ENCODE measurements around the gene PCDH15. TPM values are rescaled to one million over a fixed set of nuclear protein-coding genes. Genes with fewer than 3 reads are reported as not detected.

PCDH15 gene
- total RNA-seq, 1 experiment from 2014 or later = 0.61 TPM

DNA sequence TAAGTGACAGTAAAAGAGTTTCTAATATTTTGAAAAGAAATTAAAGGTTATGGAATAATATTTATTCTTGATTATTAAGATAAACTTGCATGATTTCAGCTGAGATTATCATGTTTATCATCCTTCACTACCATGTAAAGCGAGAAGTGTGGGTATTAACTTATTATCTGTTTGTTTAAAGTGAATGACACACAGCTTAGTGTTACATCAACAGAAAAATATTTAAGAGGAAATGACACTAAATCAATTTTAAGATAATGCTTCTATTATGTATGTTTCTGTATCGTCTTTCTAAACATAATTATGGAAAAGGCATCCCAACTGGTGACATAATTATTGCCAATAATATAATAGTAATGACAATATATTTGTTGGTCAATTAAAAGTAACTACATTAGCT is 213.1 kb downstream of the PCDH15 start:
- H3K79me1 ChIP-seq (ENCODE audit: insufficient read depth, low read depth, low read length, poor library complexity, severe bottlenecking) = no peaks in the 10 kb centered on the region
- H3K27me3 ChIP-seq (ENCODE audit: insufficient read depth, low read length) = no peaks in the 10 kb centered on the region
- no peak overlapping the region for H3K27ac Mint-ChIP-seq
- no peak overlapping the region for H2BK15ac ChIP-seq (ENCODE audit: low read depth, low read length)
- no peaks in the 10 kb centered on the region for H3K9me3 ChIP-seq (ENCODE audit: control insufficient read depth, low read depth, low read length)
- no peak overlapping the region for H2AK5ac ChIP-seq (ENCODE audit: insufficient read length, low read length)
- H3K23me2 ChIP-seq (ENCODE audit: insufficient read length, low read depth, low read length, poor library complexity, severe bottlenecking) = no peaks in the 10 kb centered on the region
- H3K79me2 ChIP-seq (ENCODE audit: insufficient read depth, low read length) = no peaks in the 10 kb centered on the region
- no peak overlapping the region for H2BK12ac ChIP-seq (ENCODE audit: insufficient read length, low read depth, low read length)
- no peaks in the 10 kb centered on the region for H3K9me3 Mint-ChIP-seq
- no peak overlapping the region for H4K91ac ChIP-seq (ENCODE audit: insufficient read length, low read depth, low read length)
- H3K56ac ChIP-seq (ENCODE audit: insufficient read length, low read depth, low read length) = no peak overlapping the region
- H3T11ph ChIP-seq (ENCODE audit: low read length) = no peak overlapping the region
- H3K18ac ChIP-seq (ENCODE audit: insufficient read length, low read depth, low read length) = no peak overlapping the region
- H4K5ac ChIP-seq (ENCODE audit: insufficient read length, low read depth, low read length) = no peak overlapping the region
- no peak overlapping the region for H3K23ac ChIP-seq (ENCODE audit: insufficient read length, low read depth, low read length)
- no peak overlapping the region for H3K4me3 Mint-ChIP-seq
- no peaks in the 10 kb centered on the region for H3K36me3 Mint-ChIP-seq (ENCODE audit: insufficient read depth in 1 of 3, low read depth in 3 of 3)
- H3K27ac ChIP-seq (ENCODE audit: insufficient read length, low read depth, low read length) = no peak overlapping the region
- H3K4ac ChIP-seq (ENCODE audit: low read depth, low read length) = no peak overlapping the region
- no peak for DNase-seq
- no peak overlapping the region for H2BK120ac ChIP-seq (ENCODE audit: low read depth, low read length, poor library complexity, severe bottlenecking)
- no peak overlapping the region for H3K9ac ChIP-seq (ENCODE audit: extremely low read depth, insufficient read length, low read length)
- TF ChIP-seq, protein P1, sequence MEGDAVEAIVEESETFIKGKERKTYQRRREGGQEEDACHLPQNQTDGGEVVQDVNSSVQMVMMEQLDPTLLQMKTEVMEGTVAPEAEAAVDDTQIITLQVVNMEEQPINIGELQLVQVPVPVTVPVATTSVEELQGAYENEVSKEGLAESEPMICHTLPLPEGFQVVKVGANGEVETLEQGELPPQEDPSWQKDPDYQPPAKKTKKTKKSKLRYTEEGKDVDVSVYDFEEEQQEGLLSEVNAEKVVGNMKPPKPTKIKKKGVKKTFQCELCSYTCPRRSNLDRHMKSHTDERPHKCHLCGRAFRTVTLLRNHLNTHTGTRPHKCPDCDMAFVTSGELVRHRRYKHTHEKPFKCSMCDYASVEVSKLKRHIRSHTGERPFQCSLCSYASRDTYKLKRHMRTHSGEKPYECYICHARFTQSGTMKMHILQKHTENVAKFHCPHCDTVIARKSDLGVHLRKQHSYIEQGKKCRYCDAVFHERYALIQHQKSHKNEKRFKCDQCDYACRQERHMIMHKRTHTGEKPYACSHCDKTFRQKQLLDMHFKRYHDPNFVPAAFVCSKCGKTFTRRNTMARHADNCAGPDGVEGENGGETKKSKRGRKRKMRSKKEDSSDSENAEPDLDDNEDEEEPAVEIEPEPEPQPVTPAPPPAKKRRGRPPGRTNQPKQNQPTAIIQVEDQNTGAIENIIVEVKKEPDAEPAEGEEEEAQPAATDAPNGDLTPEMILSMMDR (conservative IDR thresholded peaks at IDR 0.05) = no peak
- WGBS (ENCODE audit: extremely low coverage, insufficient read length, low lambda C conversion rate) = no CpG with 5 or more reads among the region's 2 CpGs
- H3K4me2 ChIP-seq (ENCODE audit: insufficient read depth, insufficient read length, low read length) = no peak overlapping the region
- no peaks in the 10 kb centered on the region for H4K20me1 ChIP-seq (ENCODE audit: control insufficient read depth, insufficient read depth, insufficient read length)
- no peak overlapping the region for H2BK5ac ChIP-seq (ENCODE audit: insufficient read length, low read length)
- no peak overlapping the region for H4K8ac ChIP-seq (replicated peaks; ENCODE audit: insufficient read length, low read depth, low read length)
- H3K4me1 ChIP-seq (ENCODE audit: insufficient read depth, low read length) = no peaks in the 10 kb centered on the region
- no peak overlapping the region for H3K14ac ChIP-seq (ENCODE audit: insufficient read depth, low read length)
- H3K4me1 Mint-ChIP-seq = no peaks in the 10 kb centered on the region
- H2BK20ac ChIP-seq (ENCODE audit: low read depth, low read length, poor library complexity, severe bottlenecking) = no peak overlapping the region
- no peaks in the 10 kb centered on the region for H3K27me3 Mint-ChIP-seq (ENCODE audit: low read depth)
- no peak overlapping the region for H2AFZ ChIP-seq (ENCODE audit: low read length)

All from H9 (cell line).